Activated T-helper 1 cell treated with anti-CD3 and anti-CD28 coated beads, Interleukin-12 subunit alpha, Interleukin-12 subunit beta, Interleukin-2, Interleukin-4 antibody, amounts not matched to agents 30 ng/mL and 10 ng/mL and 1 ng/mL, durations not matched to agents 14 hours and 24 hours and 36 hours (primary cell): ENCODE results near the gene GRID2. TPM values are rescaled to one million over a fixed set of nuclear protein-coding genes. Genes with fewer than 3 reads are reported as not detected.
"Not testable (repeated sequence)": the region's sequence is repeated elsewhere in the genome, so short reads cannot be mapped to it uniquely, and the experiment has no call there.

Source experiments
- DNase-seq: peaks from one replicate; pipeline ENCODE4 v3.0.0; 2021; ENCODE audit warnings: low spot score
- H3K27ac Mint-ChIP-seq: one replicate; pipeline ENCODE4 v1.8.0; 2021; ENCODE audit warnings: mild to moderate bottlenecking, mixed read lengths
- H3K27me3 Mint-ChIP-seq: one replicate; pipeline ENCODE4 v1.8.0; 2022; ENCODE audit warnings: mild to moderate bottlenecking, moderate library complexity, mixed read lengths; ENCODE audit not compliant: insufficient read depth
- H3K36me3 Mint-ChIP-seq: one replicate; pipeline ENCODE4 v1.8.0; 2021; ENCODE audit warnings: low read depth, mixed read lengths
- H3K4me1 Mint-ChIP-seq: one replicate; pipeline ENCODE4 v1.8.0; 2021; ENCODE audit warnings: low read depth, mixed read lengths
- H3K4me3 Mint-ChIP-seq: one replicate; pipeline ENCODE4 v1.8.0; 2021; ENCODE audit warnings: mild to moderate bottlenecking, moderate library complexity, mixed read lengths
- H3K9me3 Mint-ChIP-seq: one replicate; pipeline ENCODE4 v1.8.0; 2021; ENCODE audit warnings: mixed read lengths
- intact Hi-C: fragments of 100-400 bp; cut with micrococcal nuclease; formaldehyde crosslinking; loops from one replicate; pipeline ENCODE4 v1.15.1; 2024
- total RNA-seq: library from RNA; stranded (reverse); gene quantifications from 2 replicates; pipeline ENCODE4 v1.2.3, GENCODE V29; 2022

GRID2 gene
- total RNA-seq, 1 donor from 2014 or later, result not detected

DNA sequence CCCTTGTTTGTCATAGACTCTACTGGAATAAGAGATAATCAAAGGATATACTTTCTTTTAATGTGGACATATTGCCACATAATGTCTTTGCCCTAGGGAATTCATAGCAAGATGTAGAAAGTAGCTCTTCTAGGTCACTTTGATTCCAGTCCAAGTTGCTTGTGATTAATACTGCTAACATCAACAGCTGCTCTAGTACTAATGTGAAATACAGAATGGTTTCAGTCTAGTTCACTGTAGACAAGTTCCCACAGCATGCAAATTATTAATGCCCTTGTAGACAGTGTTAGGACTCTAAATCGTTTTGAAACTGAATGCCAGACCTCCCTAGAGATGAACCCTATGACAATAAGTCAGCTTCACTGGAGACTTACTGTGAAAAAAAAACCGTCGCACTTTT is 1030.2 kb downstream of the GRID2 start:
- Mint-ChIP-seq H3K4me1 (no peaks in the 10 kb centered on the region), H3K27ac (no peak overlapping the region), H3K36me3 (no peaks in the 10 kb centered on the region), H3K9me3 (no peaks in the 10 kb centered on the region), H3K27me3 (no peaks in the 10 kb centered on the region), H3K4me3 (no peak overlapping the region)
- intact Hi-C loops, result no loop called here
- no peak for DNase-seq

DNA sequence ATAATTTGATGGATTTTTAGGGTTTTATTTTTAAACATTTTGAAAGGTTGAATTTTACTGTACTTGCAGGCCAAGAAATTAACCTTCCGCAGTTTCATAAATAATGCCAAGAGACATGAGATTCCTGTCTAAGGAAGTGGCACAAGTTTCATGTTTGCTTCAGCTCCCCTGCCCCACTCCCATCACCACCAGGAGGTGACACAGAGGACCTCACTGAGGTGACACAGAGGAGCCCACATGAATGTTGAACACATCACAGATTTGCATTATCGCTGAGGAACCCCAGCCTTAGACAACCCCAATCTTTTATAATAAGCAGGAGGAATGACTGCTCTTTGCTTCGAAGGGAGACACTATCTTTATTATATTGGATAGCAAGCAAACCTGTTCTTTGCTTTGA is 1033.4 kb downstream of the GRID2 start:
- Mint-ChIP-seq H3K9me3 (no peaks in the 10 kb centered on the region), H3K4me3 (no peak overlapping the region), H3K27me3 (no peaks in the 10 kb centered on the region), H3K36me3 (no peaks in the 10 kb centered on the region), H3K27ac (no peak overlapping the region), H3K4me1 (no peaks in the 10 kb centered on the region)
- intact Hi-C loops, result no loop called here
- DNase-seq, result no peak

GRCh38 chr4:93342738-93343137 is 1039.0 kb downstream of the GRID2 start:
- intact Hi-C loops, result no loop called here
- H3K4me1 Mint-ChIP-seq, result no peaks in the 10 kb centered on the region

GRCh38 chr4:93346840-93347239 is 1043.1 kb downstream of the GRID2 start:
- DNase-seq, result no peak
- intact Hi-C loops, result no loop called here
- Mint-ChIP-seq H3K4me3 (no peak overlapping the region), H3K9me3 (no peaks in the 10 kb centered on the region), H3K4me1 (no peaks in the 10 kb centered on the region), H3K27me3 (no peaks in the 10 kb centered on the region), H3K36me3 (no peaks in the 10 kb centered on the region), H3K27ac (no peak overlapping the region)

More at GRCh38 chr4:93342738-93343137, 1039.0 kb downstream of the GRID2 start:
- no peaks in the 10 kb centered on the region for H3K27me3 Mint-ChIP-seq
- no peak overlapping the region for H3K4me3 Mint-ChIP-seq
- H3K9me3 Mint-ChIP-seq, result no peaks in the 10 kb centered on the region
- H3K36me3 Mint-ChIP-seq, result no peaks in the 10 kb centered on the region
- no peak overlapping the region for H3K27ac Mint-ChIP-seq
- DNase-seq, result no peak

DNA sequence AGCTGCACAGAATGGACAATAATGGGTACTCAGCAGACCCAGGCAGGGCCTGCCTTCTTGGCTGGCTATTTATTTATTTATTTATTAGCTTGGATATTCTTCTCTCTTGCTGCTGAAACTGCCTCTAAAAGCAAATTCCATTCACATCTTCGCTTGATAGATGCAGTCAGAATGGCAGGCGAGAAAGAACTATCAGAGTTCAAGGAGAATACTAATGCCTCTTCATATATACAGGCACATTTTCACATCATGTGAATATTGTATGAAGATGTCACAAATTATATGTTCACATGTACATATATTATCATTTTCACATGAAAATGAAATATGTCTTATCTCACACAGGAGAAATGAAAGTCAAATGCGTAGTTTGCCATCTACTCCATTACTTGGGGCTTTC is 1045.1 kb downstream of the GRID2 start:
- Mint-ChIP-seq H3K36me3 (no peaks in the 10 kb centered on the region), H3K4me1 (no peaks in the 10 kb centered on the region), H3K27ac (no peak overlapping the region), H3K9me3 (no peaks in the 10 kb centered on the region), H3K4me3 (no peak overlapping the region), H3K27me3 (no peaks in the 10 kb centered on the region)
- intact Hi-C loops, result no loop called here
- DNase-seq, result no peak

DNA sequence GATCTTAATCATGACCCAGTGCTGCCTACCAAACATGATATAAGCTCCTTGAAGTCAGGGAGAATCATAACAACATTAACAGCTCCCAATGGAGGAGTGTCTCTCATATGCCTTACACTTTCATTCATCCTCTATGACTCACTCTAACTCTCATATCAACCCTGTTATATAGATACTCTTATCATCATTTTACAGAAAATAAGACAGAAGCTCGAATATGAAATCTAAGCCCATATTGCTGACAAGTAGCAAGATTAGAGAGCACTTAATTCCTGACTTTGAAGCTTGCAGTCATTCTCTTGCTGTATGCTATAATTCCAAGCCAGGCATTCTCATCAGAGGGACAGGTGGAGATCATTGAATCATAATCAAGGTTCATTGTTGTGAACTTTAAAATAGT is 1048.1 kb downstream of the GRID2 start:
- Mint-ChIP-seq H3K36me3 (no peaks in the 10 kb centered on the region), H3K9me3 (no peaks in the 10 kb centered on the region), H3K4me1 (no peaks in the 10 kb centered on the region), H3K27ac (no peak overlapping the region), H3K4me3 (no peak overlapping the region), H3K27me3 (no peaks in the 10 kb centered on the region)
- intact Hi-C loops, result no loop called here
- DNase-seq, result no peak

GRCh38 chr4:93355411-93355810 is 1051.6 kb downstream of the GRID2 start:
- Mint-ChIP-seq H3K9me3 (no peaks in the 10 kb centered on the region), H3K27ac (no peak overlapping the region), H3K36me3 (no peaks in the 10 kb centered on the region), H3K4me1 (no peaks in the 10 kb centered on the region), H3K27me3 (no peaks in the 10 kb centered on the region), H3K4me3 (no peak overlapping the region)
- no peak for DNase-seq
- intact Hi-C loops, result no loop called here

GRCh38 chr4:93359586-93359985 is 1055.8 kb downstream of the GRID2 start:
- no peaks in the 10 kb centered on the region for H3K4me1 Mint-ChIP-seq

GRCh38 chr4:93366169-93366755 is 1062.5 kb downstream of the GRID2 start:
- H3K4me3 Mint-ChIP-seq, H3K4me1 Mint-ChIP-seq, H3K27me3 Mint-ChIP-seq, H3K9me3 Mint-ChIP-seq, H3K36me3 Mint-ChIP-seq, H3K27ac Mint-ChIP-seq, DNase-seq, intact Hi-C loops: not testable (repeated sequence)

More at GRCh38 chr4:93359586-93359985, 1055.8 kb downstream of the GRID2 start:
- Mint-ChIP-seq H3K36me3 (no peaks in the 10 kb centered on the region), H3K4me3 (no peak overlapping the region), H3K9me3 (no peaks in the 10 kb centered on the region), H3K27me3 (no peaks in the 10 kb centered on the region), H3K27ac (no peak overlapping the region)
- DNase-seq, result no peak
- intact Hi-C loops, result no loop called here

- no peak overlapping the region for H3K27ac Mint-ChIP-seq
- H3K4me1 Mint-ChIP-seq, result no peaks in the 10 kb centered on the region
- H3K4me3 Mint-ChIP-seq, result no peak overlapping the region
- no peaks in the 10 kb centered on the region for H3K27me3 Mint-ChIP-seq
- no peaks in the 10 kb centered on the region for H3K9me3 Mint-ChIP-seq
- intact Hi-C loops, result no loop called here
- DNase-seq, result no peak
- no peaks in the 10 kb centered on the region for H3K36me3 Mint-ChIP-seq
These were observed 1065.2 kb downstream of the GRID2 start for GRCh38 chr4:93368968-93369367.

- Mint-ChIP-seq H3K9me3 (no peaks in the 10 kb centered on the region), H3K4me3 (no peak overlapping the region), H3K27ac (peak overlapping the region; percentile 26), H3K4me1 (no peaks in the 10 kb centered on the region), H3K27me3 (no peaks in the 10 kb centered on the region), H3K36me3 (no peaks in the 10 kb centered on the region)
- intact Hi-C loops, result no loop called here
- no peak for DNase-seq
These were observed 1066.5 kb downstream of the GRID2 start for GRCh38 chr4:93370256-93370655.

GRCh38 chr4:93373893-93374860 is 1070.4 kb downstream of the GRID2 start:
- no peak for DNase-seq
- no peak overlapping the region for H3K4me3 Mint-ChIP-seq
- no peaks in the 10 kb centered on the region for H3K4me1 Mint-ChIP-seq
- no peaks in the 10 kb centered on the region for H3K27me3 Mint-ChIP-seq
- H3K9me3 Mint-ChIP-seq, result no peaks in the 10 kb centered on the region
- H3K36me3 Mint-ChIP-seq, result no peaks in the 10 kb centered on the region
- intact Hi-C loops, result no loop called here
- H3K27ac Mint-ChIP-seq, result no peak overlapping the region

GRCh38 chr4:93384241-93384640 is 1080.5 kb downstream of the GRID2 start:
- DNase-seq, result no peak
- no peaks in the 10 kb centered on the region for H3K27me3 Mint-ChIP-seq
- H3K4me1 Mint-ChIP-seq, result no peaks in the 10 kb centered on the region
- H3K36me3 Mint-ChIP-seq, result no peaks in the 10 kb centered on the region
- H3K4me3 Mint-ChIP-seq, result no peak overlapping the region
- peaks cover 4% of the 10 kb centered on the region for H3K9me3 Mint-ChIP-seq
- no peak overlapping the region for H3K27ac Mint-ChIP-seq
- intact Hi-C loops, result no loop called here
